SK-N-MC (cell line): ENCODE data around the gene TRPV6.

Source experiments
- EZH2 ChIP-seq: fragments of 200-600 bp; sonication (generic); IDR thresholded peaks from one replicate; pipeline ENCODE4 v1.6.1; 2017; ENCODE audit warnings: antibody characterized with exemption
- FOXP2 ChIP-seq: optimal IDR thresholded peaks from 2 replicates; pipeline ENCODE3; 2011; ENCODE audit warnings: mild to moderate bottlenecking, moderate library complexity; ENCODE audit not compliant: insufficient read depth; ENCODE audit errors: extremely low read length, control extremely low read depth
- POLR2AphosphoS5 ChIP-seq: IDR thresholded peaks from 2 replicates; pipeline ENCODE4 v1.6.1; 2012; ENCODE audit warnings: mild to moderate bottlenecking, low read depth, low read length, borderline replicate concordance

DNA sequence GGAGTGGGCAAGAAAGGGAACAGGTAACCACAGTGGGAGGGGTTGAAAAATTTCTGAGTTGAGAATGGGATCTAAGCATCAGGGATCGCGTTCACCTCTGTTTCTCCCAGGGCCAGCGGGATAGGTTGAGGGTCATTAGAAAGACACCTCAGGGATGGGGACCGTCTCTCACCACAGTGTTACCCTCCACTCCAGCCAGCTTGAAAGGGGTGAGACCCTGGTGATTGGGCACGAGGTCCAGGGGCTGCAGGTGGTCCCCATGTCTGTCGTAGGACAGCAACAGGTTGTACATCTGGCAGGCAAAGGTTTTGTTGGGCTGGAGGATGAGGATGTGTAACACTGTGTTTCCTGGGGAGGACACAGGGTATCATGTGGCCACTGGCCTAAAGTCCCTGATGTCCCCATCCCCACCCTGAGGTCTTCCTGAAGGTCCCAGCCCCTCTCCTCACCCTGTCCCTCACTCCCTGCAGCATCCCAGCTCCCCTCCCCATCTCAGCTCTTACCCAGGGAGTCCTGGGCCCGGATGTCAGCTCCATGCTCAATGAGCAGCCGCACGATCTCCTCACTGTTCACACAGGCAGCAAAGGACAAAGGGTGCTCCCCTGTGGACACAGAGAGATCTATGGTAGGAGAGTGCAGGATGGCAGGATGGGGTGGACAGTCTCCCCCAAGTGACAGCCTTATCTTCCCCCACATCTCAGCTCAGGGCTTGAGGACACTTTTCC is 9.1 kb downstream of the TRPV6 start:
- TF ChIP-seq POLR2AphosphoS5, result no peak
- TF ChIP-seq EZH2, result no peak
- no peak for TF ChIP-seq FOXP2
